NCI-H1694 treated with DMSO at 0.1 percent for 48 hours (cell line): ENCODE data around the gene RBM12.
A peak's percentile ranks its signal among the peaks of the same experiment; 100 is the strongest.
"Not testable (repeated sequence)": the region's sequence is repeated elsewhere in the genome, so short reads cannot be mapped to it uniquely, and the experiment has no call there.

Experiments
- DNase-seq: peaks from one replicate; lab custom pipeline; 2025; lab: John Stamatoyannopoulos, UW

Gene RBM12, protein sequence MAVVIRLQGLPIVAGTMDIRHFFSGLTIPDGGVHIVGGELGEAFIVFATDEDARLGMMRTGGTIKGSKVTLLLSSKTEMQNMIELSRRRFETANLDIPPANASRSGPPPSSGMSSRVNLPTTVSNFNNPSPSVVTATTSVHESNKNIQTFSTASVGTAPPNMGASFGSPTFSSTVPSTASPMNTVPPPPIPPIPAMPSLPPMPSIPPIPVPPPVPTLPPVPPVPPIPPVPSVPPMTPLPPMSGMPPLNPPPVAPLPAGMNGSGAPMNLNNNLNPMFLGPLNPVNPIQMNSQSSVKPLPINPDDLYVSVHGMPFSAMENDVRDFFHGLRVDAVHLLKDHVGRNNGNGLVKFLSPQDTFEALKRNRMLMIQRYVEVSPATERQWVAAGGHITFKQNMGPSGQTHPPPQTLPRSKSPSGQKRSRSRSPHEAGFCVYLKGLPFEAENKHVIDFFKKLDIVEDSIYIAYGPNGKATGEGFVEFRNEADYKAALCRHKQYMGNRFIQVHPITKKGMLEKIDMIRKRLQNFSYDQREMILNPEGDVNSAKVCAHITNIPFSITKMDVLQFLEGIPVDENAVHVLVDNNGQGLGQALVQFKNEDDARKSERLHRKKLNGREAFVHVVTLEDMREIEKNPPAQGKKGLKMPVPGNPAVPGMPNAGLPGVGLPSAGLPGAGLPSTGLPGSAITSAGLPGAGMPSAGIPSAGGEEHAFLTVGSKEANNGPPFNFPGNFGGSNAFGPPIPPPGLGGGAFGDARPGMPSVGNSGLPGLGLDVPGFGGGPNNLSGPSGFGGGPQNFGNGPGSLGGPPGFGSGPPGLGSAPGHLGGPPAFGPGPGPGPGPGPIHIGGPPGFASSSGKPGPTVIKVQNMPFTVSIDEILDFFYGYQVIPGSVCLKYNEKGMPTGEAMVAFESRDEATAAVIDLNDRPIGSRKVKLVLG

DNA sequence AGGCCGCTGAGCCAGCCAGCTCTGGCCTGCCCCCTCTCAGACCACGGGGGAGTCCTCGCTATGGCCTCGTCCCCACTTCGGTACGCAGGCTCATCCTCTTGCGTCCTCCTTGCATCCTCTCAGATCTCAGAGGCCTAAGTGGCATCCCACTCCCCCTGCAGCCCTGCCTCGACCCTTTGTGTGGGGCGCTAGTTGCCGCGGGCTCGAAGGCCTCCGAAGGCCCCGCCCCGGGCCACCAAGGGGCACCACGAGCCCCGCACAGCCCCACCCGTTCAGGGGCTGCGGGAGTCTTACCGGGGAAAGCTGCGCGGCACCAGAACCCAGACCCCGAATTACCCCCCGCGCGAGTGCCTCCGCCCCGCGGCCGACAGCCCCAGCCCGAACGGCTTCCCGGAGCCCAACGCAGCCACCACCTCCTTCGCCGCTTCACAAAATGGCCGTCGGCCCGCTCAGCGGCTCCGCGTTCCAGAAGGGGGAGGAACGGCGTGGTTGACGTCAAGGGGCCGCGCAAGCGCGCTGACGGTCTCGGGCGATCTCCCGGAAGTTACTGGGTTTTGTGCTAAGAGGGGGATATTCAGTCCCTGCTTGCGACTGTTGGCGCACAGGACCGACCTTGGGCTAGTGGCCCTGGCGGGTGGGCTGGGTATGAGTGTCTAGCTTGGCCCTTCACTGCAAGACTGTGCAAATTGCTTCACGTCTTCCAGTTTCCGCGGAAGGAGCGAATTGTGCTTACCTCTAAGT lies at the start of gene RBM12, which contains the start of gene CPNE1:
TSS of gene RBM12 (minus strand) at position 435 of the 741 bp plus-strand sequence. CDS start 9,578 bp downstream, outside the sequence.
TSS of gene CPNE1 (minus strand) at position 435 of the 741 bp plus-strand sequence. CDS start 31,977 bp downstream, outside the sequence.
- DNase-seq, result peak; percentile 75

DNA sequence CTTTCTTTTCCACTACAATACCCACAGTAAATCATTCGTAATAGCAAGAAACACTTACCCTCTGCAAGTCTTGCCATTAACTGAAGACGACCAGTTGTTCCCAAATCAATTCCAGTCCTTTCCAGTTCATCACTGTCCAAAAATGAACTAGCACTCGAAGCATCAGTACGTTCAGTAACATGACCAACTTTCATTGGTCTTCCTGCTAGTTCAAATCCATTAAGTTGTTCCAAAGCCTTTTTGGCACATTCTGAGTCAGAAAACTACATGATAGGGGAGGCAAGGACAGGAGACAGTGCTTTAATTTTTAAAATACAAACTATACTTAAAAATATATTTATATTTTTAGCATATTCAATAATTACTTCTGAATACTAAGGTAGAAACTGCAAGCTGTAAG lies 49.4 kb upstream of the RBM12 start:
- DNase-seq, result no peak

DNA sequence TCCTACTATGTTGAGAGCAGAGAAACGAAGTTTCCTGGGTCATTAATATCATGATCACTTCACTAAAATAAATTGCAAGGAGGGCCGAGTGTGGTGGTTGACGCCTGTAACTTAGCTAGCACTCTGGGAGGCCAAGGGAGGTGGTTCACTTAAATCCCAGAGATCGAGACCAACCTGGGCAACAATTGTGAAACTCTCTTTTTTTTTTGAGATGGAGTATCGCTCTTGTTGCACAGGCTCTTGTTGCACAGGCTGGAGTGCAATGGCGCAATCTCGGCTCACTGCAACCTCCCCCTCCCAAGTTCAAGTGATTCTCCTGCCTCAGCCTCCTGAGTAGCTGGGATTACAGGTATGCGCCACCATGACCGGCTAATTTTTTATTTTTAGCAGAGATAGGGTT lies 48.4 kb upstream of the RBM12 start:
- DNase-seq, result not testable (repeated sequence)

DNA sequence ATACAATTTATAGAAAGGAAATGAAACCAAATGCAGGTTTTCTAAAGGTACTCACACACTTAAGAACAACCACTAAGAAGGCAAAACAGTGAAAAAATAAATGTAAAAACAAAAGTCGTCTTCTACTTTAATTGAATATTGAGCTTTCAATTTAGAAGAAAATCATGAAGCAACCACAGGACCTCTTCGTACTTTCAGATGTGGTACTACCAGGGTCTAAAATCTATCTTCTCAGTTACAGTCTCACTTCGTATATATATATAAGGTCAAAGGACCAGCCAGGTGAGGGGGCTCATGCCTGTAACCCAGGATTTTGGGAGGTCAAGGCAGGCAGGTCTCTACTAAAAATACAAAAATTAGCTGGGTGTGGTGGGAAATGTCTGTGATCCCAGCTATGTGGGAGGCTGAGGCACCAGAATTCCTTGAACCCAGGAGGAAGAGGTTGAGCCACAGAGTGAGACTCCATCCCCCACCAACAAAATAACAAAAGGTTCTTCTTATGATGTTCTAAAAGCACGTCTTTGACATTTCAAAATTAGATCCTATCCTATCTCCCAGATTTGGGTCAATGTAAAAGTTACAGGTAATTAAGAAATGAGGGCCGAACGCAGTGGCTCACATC lies 47.0 kb upstream of the RBM12 start:
- DNase-seq, result no peak

DNA sequence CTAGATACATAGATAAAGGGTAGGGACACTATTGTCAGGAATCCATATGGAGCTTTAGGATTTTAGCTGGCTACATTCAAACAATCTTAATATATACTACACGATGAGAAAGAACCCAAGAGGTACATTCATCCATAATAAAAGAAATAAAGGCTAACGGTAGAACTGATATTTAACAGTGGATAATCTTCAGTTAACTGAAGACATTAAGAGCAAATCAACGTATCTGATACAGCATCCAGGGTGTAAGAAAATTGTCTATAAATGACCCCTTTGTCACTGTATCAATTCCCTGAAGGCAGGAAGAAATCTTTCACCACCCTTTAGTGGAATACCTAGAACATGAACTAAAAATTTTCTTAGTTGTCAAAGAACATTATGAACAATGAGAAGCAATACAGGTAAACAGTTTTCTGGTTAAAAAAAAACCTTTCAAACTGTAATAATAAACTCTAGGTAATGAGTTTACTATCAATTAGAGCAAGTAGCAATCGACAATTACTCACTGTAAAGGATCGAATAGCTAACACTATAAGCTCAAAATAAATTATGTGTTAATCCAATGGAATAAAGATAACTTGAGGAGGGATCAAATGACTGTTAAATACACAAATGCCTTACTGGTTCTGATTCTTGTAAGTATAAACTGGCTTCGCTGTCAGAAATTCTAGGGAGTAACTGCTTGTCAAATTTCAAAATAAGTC lies 46.3 kb upstream of the RBM12 start:
- DNase-seq, result no peak

DNA sequence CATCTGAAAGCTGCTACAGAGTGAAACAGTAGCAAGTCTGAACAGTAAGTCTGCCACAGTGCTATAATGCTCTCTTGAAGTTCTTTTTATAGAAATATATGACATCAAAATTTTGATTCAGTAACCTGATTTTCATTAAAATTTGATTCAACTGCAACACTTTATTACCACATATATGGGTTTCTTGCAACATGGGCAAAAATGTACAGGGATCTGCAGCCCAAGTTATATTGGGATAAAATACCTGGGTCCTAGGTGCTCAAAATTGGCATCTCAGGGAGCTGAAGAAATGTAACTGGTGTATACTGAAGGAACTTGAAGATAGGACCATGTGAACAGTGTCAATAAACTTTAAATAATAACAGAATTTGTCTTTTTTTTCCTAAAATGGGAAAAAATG lies 45.3 kb upstream of the RBM12 start:
- DNase-seq, result no peak

DNA sequence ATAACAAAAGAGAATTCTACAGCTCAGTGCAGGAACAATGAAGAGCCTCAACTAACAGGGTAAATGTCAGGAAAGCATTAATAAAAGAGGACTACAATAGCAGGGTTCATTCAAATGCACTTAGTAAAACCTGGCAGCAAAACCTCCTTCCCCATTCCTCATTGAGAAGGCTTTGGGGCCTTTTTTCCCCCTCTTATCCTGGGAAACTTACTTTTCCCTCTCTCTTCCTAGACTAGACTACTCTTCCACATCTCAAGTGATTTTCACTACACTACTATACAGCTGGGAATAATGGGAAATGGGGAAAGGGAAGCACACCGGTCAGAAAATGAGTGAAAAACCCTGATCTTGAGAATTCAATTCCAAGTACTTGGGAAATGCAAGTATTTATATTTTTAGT lies 44.6 kb upstream of the RBM12 start:
- no peak for DNase-seq

DNA sequence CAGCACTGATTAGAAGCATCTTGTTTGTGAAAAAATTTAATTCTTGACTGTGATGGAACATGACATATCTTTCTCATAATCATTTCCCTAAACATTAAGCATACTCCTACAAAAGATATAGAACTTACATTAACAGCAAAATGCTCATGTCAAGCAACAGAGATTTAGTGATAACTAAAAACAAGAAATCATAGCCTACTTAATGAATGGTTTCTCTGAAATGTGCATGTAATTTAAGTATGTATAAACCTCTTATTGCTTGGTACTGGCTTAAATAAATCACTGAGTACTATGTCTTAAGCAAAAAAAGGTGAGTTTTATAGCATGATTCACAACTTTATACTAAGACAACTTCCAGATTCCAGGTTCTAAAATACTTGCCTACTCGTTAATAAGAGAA lies 43.8 kb upstream of the RBM12 start:
- DNase-seq, result no peak

DNA sequence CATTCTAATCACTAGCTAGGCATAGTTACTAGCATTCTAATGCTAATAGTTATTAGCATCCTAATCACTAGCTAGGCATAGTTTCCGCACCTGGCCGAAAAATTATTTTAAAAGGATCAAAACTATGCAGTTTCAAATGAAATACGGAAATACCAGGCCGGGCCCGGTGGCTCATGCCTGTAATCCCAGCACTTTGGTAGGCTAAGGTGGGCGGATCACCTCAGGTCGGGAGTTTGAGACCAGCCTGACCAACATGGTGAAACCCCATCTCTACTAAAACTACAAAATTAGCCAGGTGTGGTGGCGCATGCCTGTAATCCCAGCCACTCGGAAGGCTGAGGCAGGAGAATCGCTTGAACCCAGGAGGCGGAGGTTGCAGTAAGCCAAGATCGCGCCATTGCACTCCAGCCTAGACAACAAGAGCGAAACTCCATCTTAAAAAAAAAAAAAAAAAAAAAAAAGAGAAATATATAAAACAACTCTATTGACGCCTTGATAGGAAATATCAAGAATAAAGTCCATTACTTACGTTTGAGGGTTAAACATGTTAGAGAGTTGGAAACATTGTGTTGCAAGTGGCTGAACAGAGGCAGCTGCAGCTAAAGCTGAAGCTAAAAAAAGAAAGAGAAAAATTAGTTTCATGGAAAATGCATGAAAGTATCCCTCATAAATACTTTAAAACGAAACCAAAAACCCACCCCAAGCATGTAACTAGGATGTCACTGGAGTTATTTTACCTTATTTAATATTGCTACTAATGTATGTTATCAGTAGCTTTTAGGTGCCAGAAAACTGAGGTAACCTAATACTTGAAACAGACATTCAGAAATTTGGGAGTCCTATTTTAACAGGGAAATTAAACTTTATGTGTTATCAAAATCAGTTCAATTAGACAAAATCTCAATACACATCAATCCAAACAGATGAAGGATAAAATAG lies 42.2 kb upstream of the RBM12 start:
- not testable (repeated sequence) for DNase-seq

DNA sequence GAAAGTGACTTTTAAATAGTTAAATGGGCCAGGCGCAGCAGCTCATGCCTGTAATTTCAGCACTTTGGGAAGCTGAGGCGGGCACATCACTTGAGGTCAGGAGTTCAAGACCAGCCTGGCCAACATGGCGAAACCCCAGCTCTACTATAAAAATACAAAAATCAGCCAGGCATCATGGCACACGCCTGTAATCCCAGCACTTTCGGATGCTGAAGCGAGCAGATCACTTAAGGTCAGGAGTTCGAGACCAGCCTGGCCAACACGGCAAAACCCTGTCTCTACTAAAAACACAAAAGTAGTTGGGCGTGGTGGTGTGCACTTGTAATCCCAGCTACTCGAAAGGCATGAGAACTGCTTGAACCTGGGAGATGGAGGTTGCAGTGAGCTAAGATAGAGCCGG lies 41.2 kb upstream of the RBM12 start:
- DNase-seq, result not testable (repeated sequence)

DNA sequence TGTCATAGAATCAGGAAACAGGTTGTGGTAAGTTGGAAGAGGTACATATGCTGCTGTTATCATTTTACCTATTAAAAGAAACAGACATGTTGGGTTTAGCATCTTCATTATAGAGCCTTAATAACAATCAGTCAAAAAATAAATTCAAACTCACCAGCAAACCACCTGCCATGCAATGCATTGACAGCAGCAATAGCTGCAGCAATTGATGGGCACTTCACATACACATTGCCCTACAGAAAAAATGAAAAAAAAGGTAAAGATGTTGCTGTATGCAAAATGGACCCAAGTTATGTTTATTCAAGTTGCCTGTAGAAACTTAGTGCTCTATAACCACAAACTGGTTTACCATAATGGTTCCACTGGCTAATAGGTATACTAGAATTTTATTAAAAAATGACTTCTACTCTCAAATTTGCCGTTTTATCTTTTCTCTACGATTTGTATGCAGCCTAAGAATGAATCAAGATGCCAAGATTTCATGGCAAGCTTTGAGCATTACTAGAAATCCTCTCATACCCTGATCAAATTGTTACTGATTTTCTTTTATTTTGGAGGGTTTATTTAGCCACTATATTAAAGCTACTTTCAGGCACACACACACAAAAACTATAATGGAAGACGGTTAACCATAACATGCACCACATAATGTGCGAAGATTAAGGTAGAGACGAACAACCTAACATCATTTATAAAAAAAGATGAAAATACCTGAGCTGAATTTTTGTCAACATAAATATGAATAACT lies 40.0 kb upstream of the RBM12 start:
- DNase-seq, result no peak

DNA sequence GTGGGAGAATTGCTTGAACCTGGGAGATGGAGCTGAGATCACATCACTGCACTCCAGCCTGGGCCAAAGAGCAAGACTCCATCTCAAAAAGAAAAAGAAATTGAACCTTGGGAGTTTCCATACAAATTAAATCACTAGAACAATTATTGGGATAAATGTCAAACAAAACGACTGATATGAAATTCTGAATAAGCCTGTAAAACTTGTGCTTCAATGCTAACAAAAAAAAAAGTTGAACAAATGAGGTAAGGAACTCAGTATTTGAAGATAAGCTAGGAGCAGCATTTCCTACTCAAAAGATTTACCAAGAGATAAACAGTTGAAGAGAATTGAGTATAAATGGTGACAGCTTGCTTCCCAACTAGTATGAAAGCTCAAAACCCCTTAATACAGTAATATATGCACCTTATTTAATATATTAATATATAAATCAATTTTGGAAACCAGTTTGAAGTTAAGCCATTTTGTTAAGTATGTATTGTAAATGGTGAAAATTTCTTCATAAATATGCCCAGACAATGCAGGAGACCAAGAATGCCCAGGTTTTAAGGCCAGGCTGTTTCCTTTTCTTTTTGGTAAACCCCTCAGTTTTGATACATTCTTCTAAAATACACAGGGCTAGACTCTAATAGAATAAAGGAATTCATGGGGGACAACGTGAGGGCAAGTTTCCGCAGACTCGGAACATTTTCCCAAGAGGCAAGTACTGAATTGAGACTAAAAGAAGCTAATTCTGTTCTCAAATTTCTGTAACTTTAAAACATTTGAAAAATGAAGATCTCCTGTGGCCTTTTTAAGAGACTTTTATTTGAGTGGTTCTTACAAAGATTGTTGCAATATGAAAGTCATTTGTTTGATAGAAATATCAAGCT lies 38.4 kb upstream of the RBM12 start:
- DNase-seq, result no peak

DNA sequence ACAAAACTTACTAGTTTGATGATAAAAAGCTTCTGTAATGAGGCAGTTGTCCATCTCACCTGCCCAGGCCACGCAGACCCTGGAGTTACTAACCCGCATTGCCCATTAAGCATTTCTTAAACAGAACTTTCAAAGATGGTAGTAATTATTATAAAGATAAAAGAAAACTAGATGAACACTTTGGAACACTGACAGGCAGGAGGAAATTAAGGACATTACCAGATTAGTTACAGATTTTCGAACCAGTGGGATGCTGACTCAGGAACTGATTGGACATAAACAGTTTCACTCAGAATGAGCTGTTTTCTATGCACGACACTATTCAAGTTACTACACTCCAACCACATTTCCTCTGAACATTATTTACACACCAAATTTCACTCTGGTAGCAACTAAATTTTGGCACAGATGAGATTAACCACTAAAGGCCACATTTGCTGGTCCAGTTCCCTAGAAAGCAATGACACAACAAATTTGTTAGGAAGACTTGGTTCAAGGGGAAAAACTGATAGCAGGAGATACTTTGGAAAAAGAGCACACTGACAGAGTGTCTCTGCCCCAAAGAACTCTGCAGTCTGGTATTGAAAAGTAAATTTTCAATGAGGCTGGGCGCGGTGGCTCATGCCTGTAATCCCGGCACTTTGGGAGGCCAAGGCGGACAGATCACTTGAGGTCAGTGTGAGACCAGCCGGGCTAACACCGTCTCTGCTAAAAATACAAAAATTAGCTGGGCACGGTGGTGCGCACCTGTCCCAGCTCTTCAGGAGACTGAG lies 37.5 kb upstream of the RBM12 start:
- no peak for DNase-seq

DNA sequence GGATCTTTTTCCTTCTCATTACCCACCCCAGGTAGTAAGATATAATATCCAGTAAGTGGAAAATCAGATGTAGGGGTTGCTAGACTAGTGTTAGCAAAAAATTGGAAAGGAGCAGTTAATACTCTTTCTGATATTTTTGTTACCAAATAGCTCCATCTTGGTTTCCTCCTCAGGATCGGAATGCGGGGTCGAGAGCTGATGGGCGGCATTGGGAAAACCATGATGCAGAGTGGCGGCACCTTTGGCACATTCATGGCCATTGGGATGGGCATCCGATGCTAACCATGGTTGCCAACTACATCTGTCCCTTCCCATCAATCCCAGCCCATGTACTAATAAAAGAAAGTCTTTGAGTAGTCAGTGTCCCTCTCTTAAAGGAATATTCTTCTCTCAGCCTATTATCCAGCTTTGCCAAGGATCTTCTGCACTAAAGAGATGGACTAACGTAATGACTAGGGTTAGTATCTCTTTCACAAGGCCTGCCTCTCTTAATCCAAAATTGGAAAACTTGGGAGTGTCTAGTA lies 36.0 kb upstream of the RBM12 start:
- DNase-seq, result no peak

DNA sequence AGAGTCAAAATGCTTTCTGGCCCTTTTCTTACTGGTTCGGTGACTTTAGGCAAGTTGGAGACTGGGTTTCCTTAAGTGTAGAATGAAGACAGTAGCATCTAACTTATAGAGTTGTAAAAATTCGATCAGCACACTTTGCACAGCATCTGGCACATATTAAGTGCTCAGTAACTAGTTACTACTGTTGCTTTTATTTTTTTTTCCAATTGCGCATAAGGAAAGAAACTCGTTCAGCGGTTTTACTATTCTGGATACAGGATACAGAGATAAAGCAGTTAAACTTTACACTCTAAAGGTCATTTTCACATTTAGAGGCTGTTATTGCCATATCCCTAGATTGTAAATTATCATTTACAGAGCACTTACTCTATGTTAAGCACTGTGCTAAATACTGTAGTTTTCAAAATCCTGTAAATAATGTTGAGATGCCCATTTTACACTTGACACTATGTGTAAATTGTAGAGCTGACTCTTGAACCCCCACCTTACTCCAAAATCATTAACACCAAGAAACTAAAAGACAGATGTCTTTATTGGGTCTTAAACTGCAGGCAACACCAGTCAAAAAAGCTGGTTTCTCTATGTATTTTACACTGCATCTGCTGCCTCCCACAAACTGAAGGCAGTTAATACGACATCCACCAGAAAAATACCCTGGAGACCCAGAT lies 35.4 kb upstream of the RBM12 start:
- no peak for DNase-seq

DNA sequence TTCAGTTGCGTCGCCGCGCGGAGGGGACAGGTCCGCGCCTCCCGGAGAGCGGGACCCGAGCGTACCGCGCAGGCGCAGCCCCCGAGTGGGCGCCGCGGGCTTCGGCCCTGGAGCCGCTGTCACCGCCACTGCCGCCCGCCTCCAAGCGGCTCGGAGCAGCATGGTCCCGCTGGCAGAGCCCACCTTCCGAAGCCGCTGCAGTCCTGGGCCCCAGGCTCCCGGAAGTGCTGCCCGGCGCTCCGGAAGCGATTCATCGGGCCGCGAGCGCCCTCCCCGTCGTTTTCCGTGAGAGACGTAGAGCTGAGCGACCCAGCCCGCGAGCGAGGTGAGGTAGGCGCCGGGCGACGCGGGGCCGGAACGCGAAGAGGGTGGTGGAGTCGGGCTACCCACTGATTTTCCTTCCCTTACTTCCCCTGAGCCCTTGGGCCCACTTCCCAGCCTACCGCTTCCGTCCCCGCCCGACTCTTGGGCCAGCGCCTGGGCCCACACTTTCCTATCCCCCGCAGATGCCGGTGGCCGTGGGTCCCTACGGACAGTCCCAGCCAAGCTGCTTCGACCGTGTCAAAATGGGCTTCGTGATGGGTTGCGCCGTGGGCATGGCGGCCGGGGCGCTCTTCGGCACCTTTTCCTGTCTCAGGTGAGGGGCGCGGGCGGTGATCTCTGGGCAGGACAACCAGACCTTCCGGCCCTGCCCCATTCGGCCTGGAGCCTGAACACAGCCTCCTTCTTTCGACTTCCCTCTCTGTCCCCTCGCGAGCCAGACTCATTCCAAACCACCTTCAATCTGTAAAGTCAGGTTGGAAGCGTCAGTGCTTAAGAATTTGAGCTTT lies 34.6 kb upstream of the RBM12 start, which contains the start of the genes NFS1 and ROMO1:
TSS of gene NFS1 (minus strand) at position 226 of the 830 bp plus-strand sequence. CDS start at position 162, 64 bp downstream.
TSS of gene ROMO1 (plus strand) at position 279 of the 830 bp plus-strand sequence. CDS start at position 507, 228 bp downstream.
- peak; percentile 76 for DNase-seq
